ENCODE data around the gene TMSB15C.

TMSB15C gene

GRCh38 chrX:104098919-104099318 lies 22.9 kb upstream of the TMSB15C start:
- H3K4me1 ChIP-seq (ENCODE audit: control insufficient read depth, low read depth, low read length): no peaks in the 10 kb centered on the region
- no peak for DNase-seq
- H2AK5ac ChIP-seq (ENCODE audit: low read length): no peak overlapping the region
- H3K18ac ChIP-seq (ENCODE audit: low read length): no peak overlapping the region
- H3K9ac ChIP-seq (ENCODE audit: low read length): no peak overlapping the region
- no peak overlapping the region for H2BK120ac ChIP-seq (ENCODE audit: low read depth, low read length)
- no peaks in the 10 kb centered on the region for H3K79me2 ChIP-seq (ENCODE audit: control insufficient read depth, insufficient read depth, low read length)
- H3K27ac ChIP-seq (ENCODE audit: low read depth, low read length): no peak overlapping the region
- H2BK5ac ChIP-seq (ENCODE audit: low read length): no peak overlapping the region
- no peak overlapping the region for H3K4me2 ChIP-seq (ENCODE audit: low read length)
- no peaks in the 10 kb centered on the region for H3K79me1 ChIP-seq (ENCODE audit: low read length)
- H3K36me3 ChIP-seq (ENCODE audit: control insufficient read depth, insufficient read depth, low read length): no peaks in the 10 kb centered on the region
- no peak overlapping the region for H3K4me3 ChIP-seq (ENCODE audit: low read length)
- no peak overlapping the region for H2BK15ac ChIP-seq (replicated peaks; ENCODE audit: low read depth)
- H3K56ac ChIP-seq (ENCODE audit: low read length): no peak overlapping the region
- H3K4ac ChIP-seq (ENCODE audit: low read depth, low read length): no peak overlapping the region
- H4K8ac ChIP-seq (ENCODE audit: low read depth, low read length): no peak overlapping the region
- no peak overlapping the region for H4K5ac ChIP-seq (ENCODE audit: low read length)
- H3K27me3 ChIP-seq (ENCODE audit: insufficient read depth, low read length, poor library complexity): no peaks in the 10 kb centered on the region
- H3K23ac ChIP-seq (ENCODE audit: low read length): no peak overlapping the region

DNA sequence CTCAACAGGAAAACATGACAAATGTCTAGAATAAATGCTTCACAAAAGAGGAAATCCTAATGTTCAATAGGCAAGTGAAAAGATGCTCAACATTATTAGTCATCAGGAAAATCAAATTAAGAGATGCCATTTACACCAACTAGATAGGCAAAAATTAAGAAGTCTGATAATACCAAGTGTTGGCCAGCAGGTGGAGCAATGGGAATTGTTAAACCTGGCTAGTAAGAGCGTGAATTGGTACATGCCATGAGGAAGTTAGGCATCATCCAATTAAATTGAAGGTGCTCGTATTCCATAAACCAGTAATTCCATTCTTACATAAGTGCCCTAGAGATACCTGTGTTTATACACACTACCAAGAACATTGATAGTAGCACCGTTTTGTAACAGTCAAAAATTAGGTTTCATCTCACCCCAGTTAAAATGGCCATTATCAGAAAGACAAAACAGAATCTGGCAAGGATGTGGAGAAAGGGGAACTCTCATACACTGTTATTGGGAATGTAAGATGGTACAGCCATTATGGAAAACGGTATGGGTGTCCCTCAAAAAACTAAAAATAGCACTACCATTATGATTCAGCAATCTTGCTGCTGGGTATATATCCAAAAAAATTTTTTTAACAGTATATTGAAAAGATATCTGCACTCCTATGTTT lies 22.2 kb upstream of the TMSB15C start:
- Histone ChIP-seq H3K4ac (ENCODE audit: low read depth, low read length) (no peak overlapping the region), H2BK5ac (ENCODE audit: low read length) (no peak overlapping the region), H3K79me1 (ENCODE audit: low read length) (no peaks in the 10 kb centered on the region), H3K27ac (ENCODE audit: low read depth, low read length) (no peak overlapping the region), H3K18ac (ENCODE audit: low read length) (no peak overlapping the region), H3K27me3 (ENCODE audit: insufficient read depth, low read length, poor library complexity) (no peaks in the 10 kb centered on the region), H3K56ac (ENCODE audit: low read length) (no peak overlapping the region), H4K5ac (ENCODE audit: low read length) (no peak overlapping the region), H3K4me3 (ENCODE audit: low read length) (no peak overlapping the region), H3K23ac (ENCODE audit: low read length) (no peak overlapping the region), H3K36me3 (ENCODE audit: control insufficient read depth, insufficient read depth, low read length) (no peaks in the 10 kb centered on the region), H2BK15ac (replicated peaks; ENCODE audit: low read depth) (no peak overlapping the region), H3K4me2 (ENCODE audit: low read length) (no peak overlapping the region), H3K4me1 (ENCODE audit: control insufficient read depth, low read depth, low read length) (no peaks in the 10 kb centered on the region), H3K9ac (ENCODE audit: low read length) (no peak overlapping the region), H3K79me2 (ENCODE audit: control insufficient read depth, insufficient read depth, low read length) (no peaks in the 10 kb centered on the region), H2BK120ac (ENCODE audit: low read depth, low read length) (no peak overlapping the region), H4K8ac (ENCODE audit: low read depth, low read length) (no peak overlapping the region), H2AK5ac (ENCODE audit: low read length) (no peak overlapping the region)
- WGBS (ENCODE audit: extremely low coverage, insufficient coverage, low lambda C conversion rate): no CpG with 5 or more reads among the region's 4 CpGs
- DNase-seq: peak; percentile 62

DNA sequence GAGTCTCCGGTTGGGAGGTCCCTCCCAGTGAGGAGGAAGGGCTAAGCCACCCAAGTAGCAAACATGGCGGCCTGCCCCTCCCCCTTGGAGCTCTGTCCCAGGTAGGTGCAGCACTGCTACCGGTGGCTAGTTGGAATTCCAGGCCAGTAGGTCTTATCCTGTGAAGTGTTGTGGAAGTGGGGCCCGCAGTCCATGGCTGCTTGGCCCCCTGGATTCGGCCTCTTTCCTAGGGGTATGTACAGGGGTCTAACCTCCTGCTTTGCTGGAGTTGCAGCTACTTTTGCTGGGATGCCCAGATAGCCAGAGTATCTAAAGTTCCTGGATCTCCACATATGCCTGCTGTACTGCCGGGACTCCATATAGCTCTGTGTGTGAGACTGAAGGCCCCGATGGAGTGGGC lies 9.9 kb upstream of the TMSB15C start:
- H4K8ac ChIP-seq (ENCODE audit: low read depth, low read length): no peak overlapping the region
- H4K5ac ChIP-seq (ENCODE audit: low read length): no peak overlapping the region
- no peak for DNase-seq
- no peaks in the 10 kb centered on the region for H3K4me1 ChIP-seq (ENCODE audit: control insufficient read depth, low read depth, low read length)
- H3K79me1 ChIP-seq (ENCODE audit: low read length): no peaks in the 10 kb centered on the region
- H2BK15ac ChIP-seq (replicated peaks; ENCODE audit: low read depth): no peak overlapping the region
- H2AK5ac ChIP-seq (ENCODE audit: low read length): no peak overlapping the region
- H3K9ac ChIP-seq (ENCODE audit: low read length): no peak overlapping the region
- H3K4me3 ChIP-seq (ENCODE audit: low read length): no peak overlapping the region
- no peak overlapping the region for H3K27ac ChIP-seq (ENCODE audit: low read depth, low read length)
- H3K23ac ChIP-seq (ENCODE audit: low read length): no peak overlapping the region
- no peaks in the 10 kb centered on the region for H3K79me2 ChIP-seq (ENCODE audit: control insufficient read depth, insufficient read depth, low read length)
- no CpG with 5 or more reads among the region's 7 CpGs for WGBS (ENCODE audit: extremely low coverage, insufficient coverage, low lambda C conversion rate)
- H3K36me3 ChIP-seq (ENCODE audit: control insufficient read depth, insufficient read depth, low read length): no peaks in the 10 kb centered on the region
- H2BK5ac ChIP-seq (ENCODE audit: low read length): no peak overlapping the region
- no peak overlapping the region for H3K4me2 ChIP-seq (ENCODE audit: low read length)
- H3K56ac ChIP-seq (ENCODE audit: low read length): no peak overlapping the region
- no peak overlapping the region for H3K18ac ChIP-seq (ENCODE audit: low read length)
- H3K4ac ChIP-seq (ENCODE audit: low read depth, low read length): no peak overlapping the region
- no peak overlapping the region for H2BK120ac ChIP-seq (ENCODE audit: low read depth, low read length)
- H3K27me3 ChIP-seq (ENCODE audit: insufficient read depth, low read length, poor library complexity): no peaks in the 10 kb centered on the region

- H3K27ac ChIP-seq (ENCODE audit: low read depth, low read length): no peak overlapping the region
- H3K4me1 ChIP-seq (ENCODE audit: control insufficient read depth, low read depth, low read length): no peaks in the 10 kb centered on the region
- H3K27me3 ChIP-seq (ENCODE audit: insufficient read depth, low read length, poor library complexity): no peaks in the 10 kb centered on the region
- DNase-seq: no peak
- H3K36me3 ChIP-seq (ENCODE audit: control insufficient read depth, insufficient read depth, low read length): no peaks in the 10 kb centered on the region
- no peaks in the 10 kb centered on the region for H3K79me2 ChIP-seq (ENCODE audit: control insufficient read depth, insufficient read depth, low read length)
- no peak overlapping the region for H3K4me2 ChIP-seq (ENCODE audit: low read length)
- H3K4me3 ChIP-seq (ENCODE audit: low read length): no peak overlapping the region
- no peak overlapping the region for H3K9ac ChIP-seq (ENCODE audit: low read length)
- no peak overlapping the region for H3K23ac ChIP-seq (ENCODE audit: low read length)
- no peak overlapping the region for H2BK5ac ChIP-seq (ENCODE audit: low read length)
- no CpG with 5 or more reads among the region's 7 CpGs for WGBS (ENCODE audit: extremely low coverage, insufficient coverage, low lambda C conversion rate)
- no peak overlapping the region for H2BK15ac ChIP-seq (replicated peaks; ENCODE audit: low read depth)
- H3K79me1 ChIP-seq (ENCODE audit: low read length): no peaks in the 10 kb centered on the region
- no peak overlapping the region for H2AK5ac ChIP-seq (ENCODE audit: low read length)
- H3K56ac ChIP-seq (ENCODE audit: low read length): no peak overlapping the region
- no peak overlapping the region for H2BK120ac ChIP-seq (ENCODE audit: low read depth, low read length)
- H4K8ac ChIP-seq (ENCODE audit: low read depth, low read length): no peak overlapping the region
- H3K18ac ChIP-seq (ENCODE audit: low read length): no peak overlapping the region
- H3K4ac ChIP-seq (ENCODE audit: low read depth, low read length): no peak overlapping the region
- no peak overlapping the region for H4K5ac ChIP-seq (ENCODE audit: low read length)
These were observed 9.4 kb upstream of the TMSB15C start for GRCh38 chrX:104085477-104085876.

GRCh38 chrX:104084534-104085277 lies 8.7 kb upstream of the TMSB15C start:
- no peak for DNase-seq
- H4K5ac ChIP-seq (ENCODE audit: low read length): no peak overlapping the region
- H2BK15ac ChIP-seq (replicated peaks; ENCODE audit: low read depth): no peak overlapping the region
- no peaks in the 10 kb centered on the region for H3K79me2 ChIP-seq (ENCODE audit: control insufficient read depth, insufficient read depth, low read length)
- no peak overlapping the region for H3K56ac ChIP-seq (ENCODE audit: low read length)
- no peak overlapping the region for H2BK120ac ChIP-seq (ENCODE audit: low read depth, low read length)
- no peaks in the 10 kb centered on the region for H3K27me3 ChIP-seq (ENCODE audit: insufficient read depth, low read length, poor library complexity)
- H3K4me2 ChIP-seq (ENCODE audit: low read length): no peak overlapping the region
- H3K27ac ChIP-seq (ENCODE audit: low read depth, low read length): no peak overlapping the region
- no peak overlapping the region for H3K9ac ChIP-seq (ENCODE audit: low read length)
- no peak overlapping the region for H4K8ac ChIP-seq (ENCODE audit: low read depth, low read length)
- no peak overlapping the region for H3K18ac ChIP-seq (ENCODE audit: low read length)
- H2AK5ac ChIP-seq (ENCODE audit: low read length): no peak overlapping the region
- H3K4me3 ChIP-seq (ENCODE audit: low read length): no peak overlapping the region
- no CpG with 5 or more reads among the region's 5 CpGs for WGBS (ENCODE audit: extremely low coverage, insufficient coverage, low lambda C conversion rate)
- H3K4ac ChIP-seq (ENCODE audit: low read depth, low read length): no peak overlapping the region
- H3K36me3 ChIP-seq (ENCODE audit: control insufficient read depth, insufficient read depth, low read length): no peaks in the 10 kb centered on the region
- H3K4me1 ChIP-seq (ENCODE audit: control insufficient read depth, low read depth, low read length): no peaks in the 10 kb centered on the region
- H3K23ac ChIP-seq (ENCODE audit: low read length): no peak overlapping the region
- H3K79me1 ChIP-seq (ENCODE audit: low read length): no peaks in the 10 kb centered on the region
- H2BK5ac ChIP-seq (ENCODE audit: low read length): no peak overlapping the region

GRCh38 chrX:104084063-104084462 lies 8.0 kb upstream of the TMSB15C start:
- Histone ChIP-seq H3K23ac (ENCODE audit: low read length) (no peak overlapping the region), H3K79me2 (ENCODE audit: control insufficient read depth, insufficient read depth, low read length) (no peaks in the 10 kb centered on the region), H4K8ac (ENCODE audit: low read depth, low read length) (no peak overlapping the region), H3K9ac (ENCODE audit: low read length) (no peak overlapping the region), H2BK5ac (ENCODE audit: low read length) (no peak overlapping the region), H3K4me3 (ENCODE audit: low read length) (no peak overlapping the region), H3K56ac (ENCODE audit: low read length) (no peak overlapping the region), H3K79me1 (ENCODE audit: low read length) (no peaks in the 10 kb centered on the region), H3K4ac (ENCODE audit: low read depth, low read length) (no peak overlapping the region), H3K27me3 (ENCODE audit: insufficient read depth, low read length, poor library complexity) (no peaks in the 10 kb centered on the region), H3K4me2 (ENCODE audit: low read length) (no peak overlapping the region), H2BK15ac (replicated peaks; ENCODE audit: low read depth) (no peak overlapping the region), H3K4me1 (ENCODE audit: control insufficient read depth, low read depth, low read length) (no peaks in the 10 kb centered on the region), H3K36me3 (ENCODE audit: control insufficient read depth, insufficient read depth, low read length) (no peaks in the 10 kb centered on the region), H2BK120ac (ENCODE audit: low read depth, low read length) (no peak overlapping the region), H3K27ac (ENCODE audit: low read depth, low read length) (no peak overlapping the region), H4K5ac (ENCODE audit: low read length) (no peak overlapping the region), H2AK5ac (ENCODE audit: low read length) (no peak overlapping the region), H3K18ac (ENCODE audit: low read length) (no peak overlapping the region)
- DNase-seq: no peak
- whole genome bisulfite sequencing (ENCODE audit: extremely low coverage, insufficient coverage, low lambda C conversion rate): no CpG with 5 or more reads among the region's 4 CpGs

All from mesendoderm (in vitro differentiated cells).